GM12892 (cell line): Measurements from ENCODE around the gene FCER1G.

ENCODE experiments used
- DNase-seq: peaks from one replicate; pipeline ENCODE4 v3.0.0; 2011; ENCODE audit not compliant: insufficient read length
- FAIRE-seq: peaks from 2 replicates; lab custom pipeline; 2011; peaks lifted over from hg19 to GRCh38; lab: Jason Lieb, UNC
- POLR2A ChIP-seq: IDR thresholded peaks from 2 replicates; pipeline ENCODE4 v1.6.1; 2011; ENCODE audit warnings: low read depth, low read length, control low read depth
- POLR2AphosphoS5 ChIP-seq: IDR thresholded peaks from 2 replicates; pipeline ENCODE4 v1.6.1; 2011; ENCODE audit warnings: low read depth, low read length, control low read depth
- TAF1 ChIP-seq: IDR thresholded peaks from 2 replicates; pipeline ENCODE4 v1.6.1; 2011; ENCODE audit warnings: low read depth, mild to moderate bottlenecking, control low read depth, low read length, borderline replicate concordance

The FCER1G gene

DNA sequence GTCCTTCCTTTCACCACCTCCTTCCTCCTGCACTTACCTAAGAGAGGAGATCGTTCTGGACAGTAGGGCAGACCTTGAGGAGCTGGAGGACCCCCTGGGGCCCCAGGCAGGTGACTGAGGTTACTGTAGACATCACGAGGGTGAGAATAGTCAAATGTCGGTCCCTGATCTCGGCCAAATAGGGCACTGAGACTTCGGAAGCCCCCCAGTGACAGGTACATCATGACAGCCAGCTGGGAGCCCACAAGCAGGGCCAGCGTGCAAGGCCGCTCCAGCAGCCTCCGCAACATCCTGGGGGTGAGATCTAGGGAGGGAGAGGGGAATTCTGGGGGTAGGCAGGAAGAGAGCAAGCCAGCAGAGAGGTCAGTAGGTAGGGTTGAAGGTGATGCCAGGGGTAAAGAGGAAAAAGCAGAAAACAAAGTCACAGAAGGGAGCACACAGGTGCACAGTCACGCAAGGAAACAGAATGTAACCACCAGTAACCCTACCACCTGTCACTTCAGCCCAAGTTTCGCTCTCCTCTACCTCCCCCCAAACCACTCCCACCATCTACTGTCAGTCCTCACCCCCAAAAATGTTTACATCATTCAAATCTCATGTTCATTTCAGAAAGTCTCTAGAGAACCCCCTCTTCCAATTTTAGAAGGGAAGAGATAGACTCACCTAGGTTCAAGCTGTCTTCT is 39.2 kb upstream of the FCER1G start:
- FAIRE-seq, result no peak
- no peak for DNase-seq
- TF ChIP-seq POLR2AphosphoS5 (no peak), TAF1 (no peak)

DNA sequence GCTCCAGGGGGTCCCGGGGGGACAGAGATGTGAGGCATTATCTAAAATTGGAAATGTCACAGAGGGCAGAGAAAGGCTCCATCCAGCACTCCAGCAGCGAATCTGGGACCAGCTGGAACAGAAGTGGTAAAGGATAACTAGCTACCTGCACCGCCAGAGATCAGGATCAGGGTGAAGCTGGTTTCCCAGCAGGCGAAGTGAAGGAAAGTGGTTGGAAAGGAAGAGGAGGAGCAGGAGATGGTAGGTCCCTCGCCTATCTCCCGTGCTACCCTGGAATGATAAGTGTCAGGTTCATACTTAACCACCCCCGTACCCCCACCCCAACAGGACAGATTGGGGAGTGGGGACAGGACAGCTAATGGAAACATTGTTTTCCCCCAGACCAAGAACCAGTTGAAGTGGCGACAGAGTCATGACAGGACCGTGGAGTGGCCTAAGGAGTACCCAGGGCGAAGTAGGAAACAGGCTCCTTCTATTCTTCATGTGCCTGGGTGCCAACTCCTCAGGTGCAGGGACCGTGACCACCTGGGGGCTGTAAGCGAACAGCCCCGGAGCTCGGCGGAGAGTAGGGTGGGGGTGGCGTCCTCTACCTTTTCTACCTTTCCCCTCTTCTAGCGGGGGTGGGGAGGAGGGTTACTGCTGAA is 38.5 kb upstream of the FCER1G start:
- TF ChIP-seq POLR2AphosphoS5, result no peak
- no peak for TF ChIP-seq POLR2A
- TF ChIP-seq TAF1, result no peak
- FAIRE-seq, result no peak
- no peak for DNase-seq

DNA sequence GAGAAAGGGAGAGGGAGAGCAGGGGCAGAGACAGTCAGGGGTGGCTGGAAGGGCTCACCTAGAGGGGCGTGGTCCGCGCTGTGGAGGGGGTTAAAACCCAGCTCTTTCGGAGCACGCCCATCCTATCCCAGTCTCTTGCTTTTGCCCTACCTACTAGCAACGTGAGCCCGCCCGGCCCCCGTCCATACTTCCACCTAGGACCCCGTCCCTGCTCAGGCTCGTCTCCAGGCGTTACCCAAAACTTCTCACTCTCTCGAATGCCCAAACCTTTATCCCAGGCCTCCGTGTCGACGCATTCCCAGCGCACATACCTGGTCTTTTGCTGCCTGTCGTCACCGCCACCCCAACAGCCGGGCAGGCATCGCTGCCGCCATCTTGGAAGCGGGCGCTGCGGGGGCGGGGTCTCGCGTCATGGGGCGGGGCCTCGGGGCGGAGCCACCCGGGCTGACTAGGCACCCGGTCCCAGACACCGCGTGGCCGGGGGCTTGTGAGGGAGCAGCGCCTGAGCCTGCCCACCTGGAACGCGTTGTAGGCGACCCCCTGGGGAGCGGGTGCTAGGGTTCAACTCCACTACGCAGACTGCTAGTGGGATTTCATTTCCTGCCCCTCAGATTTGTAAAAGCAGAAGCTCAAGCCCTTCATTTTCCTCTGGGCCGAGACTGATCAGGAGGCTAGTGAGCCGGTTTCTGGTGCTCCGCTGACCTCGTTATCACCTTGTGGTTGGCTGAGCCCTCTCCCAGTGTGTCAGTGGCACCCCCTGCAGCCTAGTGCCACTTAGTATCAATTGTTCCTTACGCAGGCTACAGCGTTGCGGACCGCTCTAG is 37.8 kb upstream of the FCER1G start, which contains the start of gene B4GALT3:
Gene B4GALT3 (minus strand): TSS at position 396 of the 824 bp plus-strand sequence. CDS start 1,447 bp downstream, outside the sequence.
- peak; percentile 91 for TF ChIP-seq POLR2A
- peak; percentile 88 for TF ChIP-seq POLR2AphosphoS5
- peak; percentile 86 for TF ChIP-seq TAF1
- FAIRE-seq (peak; percentile 73), DNase-seq (peak; percentile 98)

DNA sequence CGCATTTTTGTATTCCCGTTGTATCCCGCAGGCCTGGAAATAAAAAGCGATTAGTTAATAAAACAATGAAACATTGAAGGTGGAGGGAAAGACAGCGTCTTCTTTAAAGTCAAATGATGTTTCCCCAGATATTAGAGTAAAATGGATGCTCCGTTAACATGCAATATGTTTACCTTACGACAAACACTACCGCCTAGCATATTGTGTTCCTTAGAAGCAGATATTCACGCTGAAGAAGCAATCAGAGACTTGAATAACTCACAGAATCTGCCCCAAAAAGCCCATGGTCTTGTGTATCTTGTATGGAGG is 37.2 kb upstream of the FCER1G start:
- FAIRE-seq (no peak), DNase-seq (no peak)
- TF ChIP-seq TAF1 (no peak), POLR2A (no peak), POLR2AphosphoS5 (no peak)

DNA sequence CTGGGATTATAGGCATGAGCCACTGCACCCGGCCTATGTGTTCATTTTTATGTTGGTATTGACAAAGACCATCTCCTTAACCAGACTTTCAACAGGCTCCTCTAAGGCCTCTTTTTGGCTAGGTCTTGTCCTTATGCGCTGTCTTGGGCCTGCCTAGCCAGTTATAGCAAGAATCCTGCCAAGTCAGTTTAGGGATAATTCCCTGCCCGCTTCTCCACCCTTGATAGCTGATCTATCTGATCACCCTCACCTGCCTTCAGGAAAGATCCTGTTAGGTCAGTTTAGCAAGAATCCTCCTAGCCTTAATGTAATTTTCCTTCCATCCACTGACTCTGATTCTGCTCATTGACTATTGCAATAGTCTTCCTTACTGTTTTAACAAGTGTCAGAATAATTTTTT is 35.4 kb upstream of the FCER1G start:
- FAIRE-seq, result no peak
- TF ChIP-seq TAF1, result no peak
- no peak for TF ChIP-seq POLR2A
- TF ChIP-seq POLR2AphosphoS5, result no peak
- DNase-seq, result no peak

DNA sequence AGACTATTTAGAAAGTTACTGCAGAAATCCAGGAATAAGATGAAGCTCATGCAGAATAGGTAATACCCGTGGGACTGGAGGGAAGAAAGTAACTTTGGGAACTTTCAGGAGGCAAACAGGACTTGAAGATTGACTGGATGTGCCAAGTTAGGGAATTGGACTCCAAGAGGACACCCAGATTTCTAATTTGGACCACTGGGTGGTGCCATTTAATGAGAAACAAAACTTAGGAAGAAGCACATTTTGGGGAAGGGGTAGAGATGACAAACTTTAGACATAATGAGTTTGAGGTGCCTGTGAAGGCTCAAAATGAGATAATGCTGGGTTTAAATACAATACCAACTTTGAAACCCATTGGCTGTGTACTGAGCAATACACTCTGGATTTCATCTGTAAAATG is 34.5 kb upstream of the FCER1G start:
- TF ChIP-seq TAF1 (no peak), POLR2AphosphoS5 (no peak), POLR2A (no peak)
- FAIRE-seq (no peak), DNase-seq (no peak)

DNA sequence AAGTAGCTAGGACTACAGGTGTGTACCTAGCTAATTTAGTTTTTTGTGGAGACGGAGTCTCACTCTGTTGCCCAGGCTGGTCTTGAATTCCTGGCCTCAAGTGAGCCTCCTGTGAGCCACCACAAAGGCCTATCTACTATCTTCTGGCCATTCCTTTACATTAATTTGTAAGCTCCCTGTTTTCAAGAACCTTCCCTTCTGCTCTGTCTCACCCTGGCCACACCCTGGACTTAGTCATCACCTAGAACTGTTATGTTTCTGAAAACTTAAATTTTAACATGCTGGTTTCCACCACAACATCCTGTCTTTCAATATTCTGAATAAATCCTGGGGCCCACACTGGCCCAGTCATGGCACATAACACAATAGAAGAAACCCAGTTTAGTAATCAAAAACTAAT is 32.9 kb upstream of the FCER1G start:
- no peak for FAIRE-seq
- DNase-seq, result no peak
- TF ChIP-seq TAF1 (no peak), POLR2A (no peak), POLR2AphosphoS5 (no peak)

DNA sequence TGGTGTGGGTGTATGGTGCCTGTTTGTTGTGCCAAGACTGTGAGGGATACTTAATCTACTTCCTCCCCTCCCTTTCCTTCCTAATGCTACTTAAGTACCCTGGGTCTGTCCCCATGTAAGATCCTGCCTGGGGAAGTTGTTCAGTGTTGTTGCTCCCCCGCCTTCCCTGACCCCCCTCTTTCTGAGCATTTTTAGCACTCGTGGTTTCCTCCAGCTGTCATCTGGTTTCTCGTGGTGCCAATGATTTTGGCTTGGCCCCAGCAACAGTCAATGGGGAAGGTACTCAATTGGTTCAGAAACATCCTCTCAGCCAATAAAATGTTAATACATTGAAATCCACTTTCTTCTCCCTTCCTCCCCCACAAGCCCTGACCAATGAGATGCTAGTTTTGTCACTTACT is 29.8 kb upstream of the FCER1G start:
- FAIRE-seq, result peak; percentile 93
- DNase-seq, result peak; percentile 66
- TF ChIP-seq POLR2AphosphoS5, result peak; percentile 68
- 0 out of 2 replicates have a peak, but pooled peaks have one; percentile 21 for TF ChIP-seq POLR2A
- no peak for TF ChIP-seq TAF1

DNA sequence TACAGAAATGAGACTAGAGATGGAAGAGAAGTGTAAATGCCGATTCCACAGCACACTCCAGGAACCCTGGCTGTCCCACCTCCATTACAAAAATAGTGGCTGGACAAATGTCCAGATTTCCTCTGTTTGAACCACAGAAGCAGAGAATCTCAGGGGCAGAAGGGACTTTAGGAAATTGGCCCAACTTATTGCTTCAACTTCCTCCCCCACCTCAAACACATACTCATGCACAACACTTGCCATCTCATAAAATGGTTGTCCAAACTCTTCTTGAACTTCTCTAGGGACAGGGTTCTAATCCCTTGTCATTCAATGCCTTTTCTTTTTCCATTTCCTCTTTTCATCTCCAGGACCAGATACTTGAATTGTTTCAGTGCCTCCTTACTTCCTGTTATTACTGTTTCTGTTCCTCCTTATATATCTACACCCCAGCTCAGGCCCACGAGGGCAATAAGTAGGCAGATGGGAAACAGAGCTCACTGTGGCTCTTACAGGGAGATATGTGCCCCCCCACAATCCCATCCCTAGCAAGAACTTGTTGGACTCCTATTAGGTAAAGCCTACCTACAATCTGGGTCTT is 29.3 kb upstream of the FCER1G start:
- 0 out of 2 replicates have a peak, but pooled peaks have one; percentile 15 for TF ChIP-seq POLR2A
- TF ChIP-seq TAF1, result no peak
- no peak for FAIRE-seq
- no peak for DNase-seq

DNA sequence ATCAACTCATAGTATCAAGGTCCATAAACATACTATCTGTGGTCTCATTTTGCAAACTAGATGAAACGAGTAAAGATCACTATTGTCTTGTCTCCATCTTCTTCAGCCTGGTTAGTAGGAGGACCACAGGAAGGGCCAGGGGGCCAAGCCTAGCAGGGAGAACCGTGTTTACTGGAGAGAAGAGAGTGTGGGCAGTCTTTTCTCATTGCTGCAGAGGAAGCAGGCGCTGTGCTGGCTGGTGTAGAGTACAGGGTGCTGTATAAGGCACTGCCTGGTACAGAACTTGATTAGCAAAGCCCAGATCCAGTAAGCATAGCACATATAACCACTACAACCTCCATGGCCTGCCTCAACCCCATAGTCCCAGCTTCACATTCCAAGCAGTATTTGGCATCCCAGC is 27.8 kb upstream of the FCER1G start:
- DNase-seq (no peak), FAIRE-seq (no peak)
- TF ChIP-seq POLR2AphosphoS5, result no peak
- no peak for TF ChIP-seq TAF1
- TF ChIP-seq POLR2A, result no peak

DNA sequence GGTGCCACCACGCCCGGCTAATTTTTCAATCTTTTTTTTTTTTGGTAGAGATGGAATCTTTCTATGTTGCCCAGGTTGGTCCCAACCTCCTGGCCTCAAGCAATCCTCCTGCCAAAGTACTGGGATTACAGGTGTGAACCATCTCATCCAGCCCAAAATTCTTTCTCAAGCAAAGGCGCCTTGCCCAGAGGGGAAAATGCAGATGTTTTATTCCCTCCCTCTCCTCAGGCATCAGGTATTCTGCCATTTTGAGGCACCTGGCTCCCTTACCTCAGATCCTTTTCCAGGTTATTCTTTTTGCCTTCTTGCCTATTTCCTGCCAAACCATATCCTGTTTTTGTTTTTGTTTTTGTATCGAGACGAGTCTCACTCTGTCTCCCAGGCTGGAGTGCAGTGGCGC is 26.7 kb upstream of the FCER1G start:
- no peak for TF ChIP-seq TAF1
- TF ChIP-seq POLR2A, result no peak
- TF ChIP-seq POLR2AphosphoS5, result no peak
- FAIRE-seq, result no peak
- DNase-seq, result no peak

DNA sequence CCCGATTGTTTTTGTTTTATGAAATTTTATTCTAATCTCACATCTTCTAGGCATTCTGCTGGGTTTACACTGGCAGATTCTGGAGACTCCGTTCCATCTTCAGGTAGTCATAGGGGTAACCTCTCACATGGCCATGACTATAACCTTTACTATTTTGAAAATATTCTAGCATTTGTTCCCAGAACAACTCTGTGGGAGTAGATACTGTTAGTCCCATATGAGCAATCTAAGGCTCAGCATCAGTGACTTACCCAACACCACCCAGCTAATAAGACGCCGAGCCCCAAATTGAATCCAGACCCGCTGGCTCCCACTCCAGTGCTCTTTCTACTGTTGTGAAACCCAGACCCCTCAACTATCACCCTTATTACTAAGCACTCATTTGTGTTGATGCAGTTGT is 26.1 kb upstream of the FCER1G start:
- TF ChIP-seq POLR2AphosphoS5, result no peak
- no peak for FAIRE-seq
- DNase-seq, result no peak
